Tibial nerve (tissue), 4 donors: Measurements from ENCODE around the gene MTA3.

Experiments used
- CTCF ChIP-seq, 5 experiments: fragments of 200-600 bp in 3 of 5; fragments of 450-650 bp in 2 of 5; sonication (generic) in 3 of 5; IDR thresholded peaks; one replicate each; pipeline ENCODE4 v1.5.1; 2016 to 2019; ENCODE audit warnings: antibody characterized with exemption in 5 of 5, mild to moderate bottlenecking in 3 of 5, moderate library complexity in 2 of 5
- EP300 ChIP-seq, 2 donors: sonication (generic); formaldehyde crosslinking; IDR thresholded peaks; one replicate each; pipeline ENCODE4 v1.6.1; 2017; ENCODE audit warnings: antibody characterized with exemption in 2 of 2, mild to moderate bottlenecking in 1 of 2
- POLR2A ChIP-seq, 2 donors: fragments of 450-650 bp; IDR thresholded peaks; one replicate each; pipeline ENCODE4 v1.6.1; 2017; ENCODE audit warnings: antibody characterized with exemption in 2 of 2, mild to moderate bottlenecking in 2 of 2, moderate library complexity in 2 of 2

GRCh38 chr2:42791606-42792005 is 223.2 kb downstream of the MTA3 start:
- TF ChIP-seq CTCF (IDR thresholded peaks at IDR 0.05) (no peak), POLR2A (IDR thresholded peaks at IDR 0.05) (no peak), EP300 (IDR thresholded peaks at IDR 0.05) (no peak)
